AG10803 (cell line): ENCODE results near the gene TJP3.

Source experiments
- DNase-seq: peaks from one replicate; pipeline ENCODE4 v3.0.0; 2010; ENCODE audit warnings: low read depth
- H3K4me3 ChIP-seq: 2 replicates; pipeline ENCODE4 v1.5.1; 2011; ENCODE audit warnings: mild to moderate bottlenecking, low read length, control low read depth
- TF ChIP-seq, protein P1 (sequence below): conservative IDR thresholded peaks from 2 replicates; pipeline ENCODE4 v1.5.1; 2011; ENCODE audit warnings: mild to moderate bottlenecking, low read length, control low read depth, inconsistent platforms

Gene TJP3

DNA sequence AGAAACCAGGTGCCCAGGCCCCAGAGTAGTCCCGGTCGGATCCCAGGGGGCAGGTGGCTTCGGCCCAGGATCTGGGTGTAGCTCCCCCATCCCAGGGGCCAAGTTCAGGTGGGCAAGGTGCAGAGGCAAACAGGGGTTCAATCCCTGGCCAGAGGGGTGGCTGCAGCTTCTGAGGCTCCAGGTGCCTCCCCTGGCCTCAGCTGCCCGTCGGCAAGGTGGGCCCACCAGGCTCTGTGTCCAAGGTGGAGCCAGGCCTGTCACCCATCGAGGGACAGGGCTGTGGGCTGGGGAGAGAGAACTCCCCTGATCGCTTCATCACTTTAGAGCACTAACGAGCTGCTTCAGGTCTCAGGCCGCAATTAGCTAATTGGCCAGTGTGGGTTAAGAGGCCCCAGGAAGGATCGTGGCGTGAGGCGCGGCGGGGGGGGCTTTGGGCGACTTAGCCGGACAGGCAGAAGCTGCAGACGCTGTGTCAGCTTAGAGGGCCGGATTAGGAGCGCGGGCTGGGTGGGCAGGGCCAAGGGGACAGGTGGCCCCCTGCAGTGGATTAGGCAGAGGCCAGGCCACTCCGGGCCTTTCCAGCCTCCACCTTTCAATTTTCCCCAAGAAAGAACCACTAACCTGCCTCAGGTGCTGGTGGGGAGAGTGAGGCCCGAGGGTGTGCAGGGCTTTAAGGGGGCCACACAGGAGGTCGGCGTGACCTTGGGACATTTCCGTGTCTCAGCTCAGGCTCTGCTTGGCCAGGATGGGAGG is 66.6 kb downstream of the TJP3 start:
- no peak for DNase-seq
- TF ChIP-seq, protein P1, sequence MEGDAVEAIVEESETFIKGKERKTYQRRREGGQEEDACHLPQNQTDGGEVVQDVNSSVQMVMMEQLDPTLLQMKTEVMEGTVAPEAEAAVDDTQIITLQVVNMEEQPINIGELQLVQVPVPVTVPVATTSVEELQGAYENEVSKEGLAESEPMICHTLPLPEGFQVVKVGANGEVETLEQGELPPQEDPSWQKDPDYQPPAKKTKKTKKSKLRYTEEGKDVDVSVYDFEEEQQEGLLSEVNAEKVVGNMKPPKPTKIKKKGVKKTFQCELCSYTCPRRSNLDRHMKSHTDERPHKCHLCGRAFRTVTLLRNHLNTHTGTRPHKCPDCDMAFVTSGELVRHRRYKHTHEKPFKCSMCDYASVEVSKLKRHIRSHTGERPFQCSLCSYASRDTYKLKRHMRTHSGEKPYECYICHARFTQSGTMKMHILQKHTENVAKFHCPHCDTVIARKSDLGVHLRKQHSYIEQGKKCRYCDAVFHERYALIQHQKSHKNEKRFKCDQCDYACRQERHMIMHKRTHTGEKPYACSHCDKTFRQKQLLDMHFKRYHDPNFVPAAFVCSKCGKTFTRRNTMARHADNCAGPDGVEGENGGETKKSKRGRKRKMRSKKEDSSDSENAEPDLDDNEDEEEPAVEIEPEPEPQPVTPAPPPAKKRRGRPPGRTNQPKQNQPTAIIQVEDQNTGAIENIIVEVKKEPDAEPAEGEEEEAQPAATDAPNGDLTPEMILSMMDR, result no peak
- no peak overlapping the region for H3K4me3 ChIP-seq

DNA sequence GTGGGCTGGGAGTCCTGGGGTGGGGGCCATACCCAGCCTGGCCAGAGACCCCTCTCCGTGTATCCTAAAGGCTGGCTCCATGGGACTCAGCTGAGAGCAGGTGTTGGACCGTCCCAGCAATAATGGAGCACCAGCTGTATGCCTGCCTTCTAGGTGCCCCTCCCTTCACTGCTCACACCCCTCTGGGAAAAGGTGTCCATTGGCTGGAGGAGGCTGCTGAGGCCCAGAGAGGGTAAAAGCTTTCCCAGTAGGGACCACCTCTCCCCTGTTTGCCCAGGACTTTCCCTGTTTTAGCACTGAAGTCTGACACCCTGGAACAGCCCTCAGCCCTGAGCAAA is 67.2 kb downstream of the TJP3 start:
- DNase-seq, result no peak
- TF ChIP-seq, protein P1, result no peak
- no peak overlapping the region for H3K4me3 ChIP-seq

DNA sequence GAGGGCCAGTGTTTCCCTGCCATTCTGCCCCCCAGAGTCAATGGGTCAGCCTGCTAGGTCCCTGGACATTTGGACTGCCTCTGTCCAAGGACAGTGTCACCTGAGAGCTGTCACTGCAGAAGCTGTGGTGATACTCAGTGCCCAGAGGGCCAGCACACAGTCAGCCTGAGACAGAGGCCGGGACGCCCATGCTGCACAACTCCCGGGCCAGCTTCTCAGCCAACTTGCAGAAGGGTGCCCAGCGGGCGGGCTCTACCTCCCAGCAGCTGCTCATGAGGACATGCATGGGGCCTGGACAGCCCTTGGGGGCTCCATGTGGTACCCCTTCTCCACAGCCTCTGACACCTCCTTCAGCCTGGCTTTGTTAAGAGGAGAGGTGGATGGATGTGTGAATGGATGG is 67.6 kb downstream of the TJP3 start:
- H3K4me3 ChIP-seq, result no peak overlapping the region
- DNase-seq, result no peak
- TF ChIP-seq, protein P1, result no peak

DNA sequence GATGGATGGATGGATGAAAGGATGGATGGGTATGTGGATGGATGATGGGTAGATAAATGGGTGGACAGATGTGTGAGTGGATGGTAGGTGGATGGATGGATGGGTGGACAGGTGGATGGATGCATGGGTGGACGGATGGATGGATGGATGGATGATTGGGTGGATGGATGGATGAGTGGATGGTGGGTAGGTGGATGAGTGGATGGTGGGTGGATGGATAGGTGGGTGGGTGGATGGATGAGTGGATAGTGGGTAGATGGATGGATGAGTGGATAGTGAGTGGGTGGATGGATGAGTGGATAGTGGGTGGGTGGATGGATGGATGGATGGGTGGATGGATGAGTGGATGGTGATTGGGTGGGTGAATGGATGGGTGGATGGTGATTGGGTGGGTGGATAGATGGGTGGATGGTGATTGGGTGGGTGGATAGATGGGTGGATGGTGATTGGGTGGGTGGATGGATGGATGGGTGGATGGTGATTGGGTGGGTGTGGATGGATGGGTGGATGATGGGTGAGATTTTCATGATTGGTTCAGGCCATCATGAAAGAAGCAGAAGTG is 68.4 kb downstream of the TJP3 start:
- no peak overlapping the region for H3K4me3 ChIP-seq
- TF ChIP-seq, protein P1, result no peak
- DNase-seq, result no peak

DNA sequence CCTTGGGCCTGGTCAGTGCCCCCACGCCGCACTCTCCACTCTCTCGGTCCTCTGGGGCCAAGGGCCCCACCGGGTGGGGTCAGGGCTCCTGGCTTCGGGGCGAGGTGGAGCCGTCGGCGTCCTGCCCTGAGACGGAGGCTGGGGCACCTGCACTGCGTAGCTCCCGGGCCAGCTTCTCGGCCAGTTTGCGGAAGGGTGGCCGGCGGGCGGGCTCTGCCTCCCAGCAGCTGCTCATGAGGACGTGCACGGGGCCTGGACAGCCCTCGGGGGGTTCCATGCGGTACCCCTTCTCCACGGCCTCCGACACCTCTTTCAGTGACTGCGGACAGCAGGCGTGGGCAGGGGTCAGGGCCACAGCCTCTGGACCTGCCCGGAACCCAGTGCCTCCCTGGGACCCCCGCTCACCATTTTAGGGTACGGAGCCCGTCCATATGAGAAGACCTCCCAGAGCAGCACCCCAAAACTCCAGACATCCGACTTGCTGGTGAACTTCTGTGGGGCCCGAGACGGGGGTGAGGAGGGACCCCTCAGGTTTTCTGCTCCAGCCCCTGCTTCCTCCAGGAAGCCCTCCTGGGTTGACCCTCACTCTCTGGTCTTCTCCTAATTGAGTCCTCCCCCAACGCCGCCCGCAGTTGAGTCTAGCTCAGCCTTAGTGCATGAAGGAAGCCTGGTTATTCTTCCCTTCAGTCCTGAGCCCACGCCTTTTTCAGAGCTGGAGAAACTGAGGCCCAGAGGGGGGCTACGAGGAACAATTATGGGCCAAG is 70.1 kb downstream of the TJP3 start:
- H3K4me3 ChIP-seq, result no peak overlapping the region
- DNase-seq, result no peak
- TF ChIP-seq, protein P1, result no peak

DNA sequence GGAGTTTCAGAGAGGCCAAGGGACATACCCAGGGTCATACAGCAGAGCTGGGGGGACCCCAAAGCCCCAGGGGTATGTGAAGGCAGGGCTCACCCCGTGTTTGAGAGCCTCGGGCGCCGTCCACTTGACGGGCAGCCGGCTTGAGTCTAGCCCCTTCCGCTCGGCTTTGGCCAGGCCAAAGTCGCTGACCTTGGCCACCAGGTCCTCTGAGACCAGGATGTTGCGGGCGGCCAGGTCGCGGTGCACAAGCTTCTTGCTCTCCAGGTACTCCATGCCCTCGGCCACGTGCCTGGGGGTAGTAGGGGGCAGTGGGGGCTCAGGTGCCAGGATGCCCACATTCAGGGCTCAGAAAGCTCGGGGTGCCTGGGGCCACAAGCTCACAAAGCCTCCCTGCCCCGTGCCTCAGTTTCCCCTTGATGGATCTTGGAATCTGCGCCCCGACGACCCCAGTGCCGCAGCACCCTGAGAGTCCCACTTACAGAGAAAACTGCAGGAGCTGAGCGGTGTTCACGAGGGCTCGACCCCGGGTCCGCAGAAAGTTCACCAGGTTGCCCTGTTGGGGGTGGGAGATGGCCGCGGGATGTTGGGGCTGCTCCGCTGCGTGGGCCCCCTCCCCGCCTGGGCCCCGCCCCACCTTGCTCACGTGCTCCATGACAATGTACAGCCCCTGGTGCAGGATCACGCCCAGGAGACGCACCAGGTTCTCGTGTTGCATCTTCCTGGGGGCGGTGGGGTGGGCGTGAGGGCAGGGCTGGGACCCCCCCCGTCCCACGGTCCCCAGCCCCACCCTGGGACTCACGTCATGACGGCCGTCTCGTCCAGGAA is 70.9 kb downstream of the TJP3 start:
- H3K4me3 ChIP-seq, result no peak overlapping the region
- DNase-seq, result no peak
- TF ChIP-seq, protein P1, result no peak
